DMS53 treated with DMSO at 0.1 percent for 48 hours (cell line): ENCODE data around the gene INF2.
A peak's percentile ranks its signal among the peaks of the same experiment; 100 is the strongest.

Source experiments
- DNase-seq: peaks from one replicate; lab custom pipeline; 2025; ENCODE audit not compliant: unreplicated experiment; lab: John Stamatoyannopoulos, UW

INF2 gene

GRCh38 chr14:104700747-104701217 lies 11.4 kb downstream of the INF2 start:
- DNase-seq: no peak

DNA sequence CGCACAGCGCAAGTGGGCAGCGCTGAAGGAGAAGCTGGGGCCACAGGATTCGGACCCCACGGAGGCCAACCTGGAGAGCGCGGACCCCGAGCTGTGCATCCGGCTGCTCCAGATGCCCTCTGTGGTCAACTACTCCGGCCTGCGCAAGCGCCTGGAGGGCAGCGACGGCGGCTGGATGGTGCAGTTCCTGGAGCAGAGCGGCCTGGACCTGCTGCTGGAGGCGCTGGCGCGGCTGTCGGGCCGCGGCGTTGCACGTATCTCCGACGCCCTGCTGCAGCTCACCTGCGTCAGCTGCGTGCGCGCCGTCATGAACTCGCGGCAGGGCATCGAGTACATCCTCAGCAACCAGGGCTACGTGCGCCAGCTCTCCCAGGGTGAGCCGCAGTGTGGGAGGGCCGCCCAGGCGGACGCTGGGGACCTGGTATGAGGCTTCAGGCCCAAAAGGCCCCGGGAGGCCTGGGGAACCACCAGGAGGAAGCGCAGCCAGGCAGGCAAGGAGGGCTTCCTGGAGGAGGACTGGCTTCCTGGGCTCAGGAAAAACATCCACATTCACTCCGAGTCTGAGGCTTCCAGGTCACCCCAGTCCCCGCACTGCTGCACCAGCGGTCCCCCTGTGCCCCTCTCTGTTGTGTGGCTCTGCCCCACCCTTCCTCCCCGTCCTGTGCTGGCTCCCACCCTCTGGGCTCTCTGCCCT lies 12.1 kb downstream of the INF2 start:
- DNase-seq: no peak

DNA sequence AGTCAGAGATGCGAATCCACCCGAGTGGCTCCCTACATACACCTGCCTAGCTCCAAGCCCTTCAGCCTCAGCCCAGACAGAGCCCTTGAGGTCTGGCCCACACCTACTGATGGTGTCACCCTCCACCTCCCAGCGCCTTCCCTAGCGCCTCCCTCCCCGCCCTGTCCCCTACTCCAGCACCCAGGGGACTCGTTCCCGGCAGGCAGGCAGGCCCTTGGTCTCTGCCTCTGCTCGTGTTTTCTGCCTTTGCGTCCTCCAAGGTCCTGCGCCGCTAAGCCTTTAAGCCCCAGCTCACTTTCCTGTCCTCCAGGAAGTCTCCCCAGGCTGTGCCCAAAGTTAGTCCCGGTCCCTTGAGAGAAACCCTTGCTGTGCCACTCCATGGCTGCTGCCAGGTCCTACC lies 12.7 kb downstream of the INF2 start:
- no peak for DNase-seq

DNA sequence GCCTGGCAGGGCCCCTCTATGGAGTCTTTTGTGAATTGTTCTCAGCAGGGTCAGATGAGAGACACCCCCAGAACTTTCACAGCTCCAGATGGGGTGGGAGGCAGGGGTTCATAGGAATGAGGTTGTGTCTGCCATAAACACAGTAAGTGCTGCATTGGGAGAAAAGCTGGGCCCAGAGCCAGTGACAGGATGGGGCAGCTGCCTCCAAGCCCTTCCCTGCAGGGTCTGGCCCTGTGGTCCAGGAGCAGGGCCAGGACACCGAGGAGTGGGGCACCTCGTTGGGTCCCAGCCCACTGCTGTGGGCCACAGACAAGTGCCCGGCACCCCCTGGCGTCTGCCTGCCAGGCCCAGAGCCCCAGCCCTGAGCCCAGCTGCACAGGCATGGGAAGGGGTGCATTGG lies 13.3 kb downstream of the INF2 start:
- DNase-seq: no peak

DNA sequence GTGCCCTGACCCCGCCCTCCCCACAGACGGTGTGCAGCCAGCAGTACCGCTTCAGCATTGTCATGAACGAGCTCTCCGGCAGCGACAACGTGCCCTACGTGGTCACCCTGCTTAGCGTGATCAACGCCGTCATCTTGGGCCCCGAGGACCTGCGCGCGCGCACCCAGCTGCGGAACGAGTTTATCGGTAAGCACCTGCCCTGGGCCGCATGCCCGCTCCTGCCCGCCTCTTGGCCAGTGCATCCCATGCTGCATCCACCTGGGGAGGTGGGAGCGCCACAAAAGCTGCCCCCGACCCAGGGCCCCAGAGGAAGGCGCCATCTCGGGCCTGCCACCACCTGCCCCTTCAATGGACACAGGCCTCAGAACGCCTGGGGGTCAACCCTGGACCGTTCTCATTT lies 13.9 kb downstream of the INF2 start:
- DNase-seq: no peak

- no peak for DNase-seq
Measured at GRCh38 chr14:104704252-104704651, 14.8 kb downstream of the INF2 start.

GRCh38 chr14:104705340-104706047 lies 16.1 kb downstream of the INF2 start:
- no peak for DNase-seq

- no peak for DNase-seq
Measured at GRCh38 chr14:104706733-104707607, 17.6 kb downstream of the INF2 start.

DNA sequence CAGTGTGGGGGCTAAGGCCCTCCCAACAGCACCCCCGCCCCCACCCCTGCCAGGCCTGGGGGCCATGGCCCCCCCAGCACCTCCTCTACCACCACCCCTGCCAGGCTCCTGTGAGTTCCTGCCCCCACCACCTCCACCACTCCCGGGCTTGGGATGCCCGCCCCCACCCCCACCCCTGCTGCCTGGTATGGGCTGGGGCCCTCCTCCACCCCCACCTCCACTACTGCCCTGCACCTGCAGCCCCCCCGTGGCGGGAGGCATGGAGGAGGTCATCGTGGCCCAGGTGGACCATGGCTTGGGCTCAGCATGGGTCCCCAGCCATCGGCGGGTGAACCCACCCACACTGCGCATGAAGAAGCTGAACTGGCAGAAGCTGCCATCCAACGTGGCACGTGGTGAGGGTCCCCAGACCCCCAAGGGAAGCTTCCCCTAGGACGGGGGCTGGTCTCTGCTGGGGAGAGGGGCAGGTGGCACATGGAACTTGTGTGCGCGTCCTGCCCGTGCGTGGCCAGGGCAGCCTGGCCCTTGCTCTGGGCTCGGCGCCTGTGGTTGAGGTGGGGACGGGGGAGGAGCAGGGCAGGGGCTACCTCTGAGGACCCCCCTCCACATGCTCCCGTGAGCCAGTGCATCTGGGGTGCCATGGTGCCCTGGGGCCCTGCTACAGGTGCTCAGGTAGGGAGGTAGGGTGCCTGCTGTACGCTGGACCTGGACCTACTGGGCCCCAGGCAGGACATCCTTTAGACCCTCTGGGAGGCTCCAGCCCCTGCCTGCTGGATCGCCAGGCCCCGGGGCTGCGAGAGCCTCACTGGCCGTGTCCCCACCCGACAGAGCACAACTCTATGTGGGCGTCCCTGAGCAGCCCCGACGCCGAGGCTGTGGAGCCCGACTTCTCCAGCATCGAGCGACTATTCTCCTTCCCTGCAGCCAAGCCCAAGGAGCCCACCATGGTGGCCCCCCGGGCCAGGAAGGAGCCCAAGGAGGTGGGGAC lies 18.5 kb downstream of the INF2 start:
- DNase-seq: no peak

DNA sequence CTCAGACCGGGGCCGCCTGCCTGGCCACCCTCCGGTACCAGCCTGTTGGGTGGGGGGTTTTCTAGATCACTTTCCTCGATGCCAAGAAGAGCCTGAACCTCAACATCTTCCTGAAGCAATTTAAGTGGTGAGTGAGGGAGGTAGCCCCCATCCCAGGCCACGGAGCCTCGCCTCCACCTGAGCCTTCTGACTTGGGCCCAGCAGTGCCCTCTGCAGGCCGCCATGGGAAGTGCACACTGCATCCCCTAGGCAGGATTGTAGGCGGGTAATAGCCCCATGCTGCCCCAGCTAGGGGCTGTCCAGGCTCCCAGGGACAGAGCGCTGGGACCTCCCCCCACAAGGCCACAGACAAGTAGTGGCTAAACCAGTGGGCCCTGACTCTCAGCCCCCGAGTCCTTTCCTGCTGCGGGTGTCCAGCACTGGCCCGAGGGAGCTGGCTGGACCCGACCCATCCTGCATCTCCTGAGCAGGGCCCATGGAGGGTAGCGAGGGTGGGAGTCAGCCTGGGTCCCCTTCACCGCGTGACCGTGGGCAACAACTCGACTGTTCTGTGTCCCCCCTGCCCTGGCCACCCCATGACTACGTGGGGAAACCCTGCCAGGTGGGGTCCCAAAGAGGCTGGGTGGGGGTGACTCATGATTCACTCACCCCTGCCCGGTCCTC lies 19.3 kb downstream of the INF2 start:
- peak; percentile 26 for DNase-seq

- no peak for DNase-seq
Measured at GRCh38 chr14:104709387-104710039, 20.1 kb downstream of the INF2 start.

- no peak for DNase-seq
Measured at GRCh38 chr14:104710071-104710735, 20.8 kb downstream of the INF2 start.

DNA sequence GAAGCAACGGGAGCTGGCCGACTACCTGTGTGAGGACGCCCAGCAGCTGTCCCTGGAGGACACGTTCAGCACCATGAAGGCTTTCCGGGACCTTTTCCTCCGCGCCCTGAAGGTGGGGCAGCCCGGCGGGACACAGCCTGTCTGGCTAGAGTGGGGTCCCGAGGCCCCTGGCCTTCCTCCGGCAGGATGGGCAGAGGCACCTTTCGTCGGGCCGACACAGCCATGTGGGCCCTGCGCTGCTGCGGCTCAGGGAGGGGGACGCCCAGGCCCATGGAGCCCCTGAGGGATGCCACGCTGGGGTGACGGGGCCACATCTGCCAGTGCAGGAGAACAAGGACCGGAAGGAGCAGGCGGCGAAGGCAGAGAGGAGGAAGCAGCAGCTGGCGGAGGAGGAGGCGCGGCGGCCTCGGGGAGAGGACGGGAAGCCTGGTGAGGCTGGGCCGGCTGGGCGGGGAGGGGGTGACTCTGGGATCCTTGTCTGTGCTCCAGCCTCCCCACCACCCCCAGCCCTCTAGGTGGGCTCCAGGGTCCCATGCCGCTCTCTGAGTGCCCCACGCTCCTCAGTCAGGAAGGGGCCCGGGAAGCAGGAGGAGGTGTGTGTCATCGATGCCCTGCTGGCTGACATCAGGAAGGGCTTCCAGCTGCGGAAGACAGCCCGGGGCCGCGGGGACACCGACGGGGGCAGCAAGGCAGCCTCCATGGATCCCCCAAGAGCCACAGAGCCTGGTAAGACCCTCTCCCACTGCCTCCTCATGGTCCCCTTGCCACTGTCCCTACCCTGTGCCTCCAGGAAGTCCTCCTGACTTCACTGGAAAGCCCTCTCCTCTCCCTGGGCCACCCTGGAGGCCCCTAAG lies 23.7 kb downstream of the INF2 start:
- no peak for DNase-seq

DNA sequence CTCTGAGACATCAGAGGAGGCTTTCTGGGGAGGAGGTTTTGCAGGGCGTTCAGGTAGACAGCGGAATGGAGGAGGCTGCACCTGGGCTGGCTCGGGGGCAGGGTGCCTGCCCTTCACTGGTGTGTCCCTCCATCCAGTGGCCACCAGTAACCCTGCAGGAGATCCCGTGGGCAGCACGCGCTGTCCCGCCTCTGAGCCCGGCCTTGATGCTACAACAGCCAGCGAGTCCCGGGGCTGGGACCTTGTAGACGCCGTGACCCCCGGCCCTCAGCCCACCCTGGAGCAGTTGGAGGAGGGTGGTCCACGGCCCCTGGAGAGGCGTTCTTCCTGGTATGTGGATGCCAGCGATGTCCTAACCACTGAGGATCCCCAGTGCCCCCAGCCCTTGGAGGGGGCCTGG lies 24.6 kb downstream of the INF2 start:
- no peak for DNase-seq

DNA sequence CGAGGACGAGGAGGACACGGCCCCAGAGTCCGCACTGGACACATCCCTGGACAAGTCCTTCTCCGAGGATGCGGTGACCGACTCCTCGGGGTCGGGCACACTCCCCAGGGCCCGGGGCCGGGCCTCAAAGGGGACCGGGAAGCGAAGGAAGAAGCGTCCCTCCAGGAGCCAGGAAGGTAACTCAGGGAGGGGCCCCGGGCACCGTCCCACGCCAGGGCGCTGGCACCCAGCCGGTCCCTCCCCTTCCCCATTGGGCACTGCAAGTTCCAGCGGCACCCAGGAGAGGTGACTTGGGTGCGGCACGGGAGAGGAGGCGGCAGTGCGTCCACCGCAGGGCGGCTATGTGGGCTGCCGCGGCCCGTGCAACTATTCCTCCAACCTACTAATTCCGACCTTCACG lies 25.3 kb downstream of the INF2 start:
- DNase-seq: no peak

DNA sequence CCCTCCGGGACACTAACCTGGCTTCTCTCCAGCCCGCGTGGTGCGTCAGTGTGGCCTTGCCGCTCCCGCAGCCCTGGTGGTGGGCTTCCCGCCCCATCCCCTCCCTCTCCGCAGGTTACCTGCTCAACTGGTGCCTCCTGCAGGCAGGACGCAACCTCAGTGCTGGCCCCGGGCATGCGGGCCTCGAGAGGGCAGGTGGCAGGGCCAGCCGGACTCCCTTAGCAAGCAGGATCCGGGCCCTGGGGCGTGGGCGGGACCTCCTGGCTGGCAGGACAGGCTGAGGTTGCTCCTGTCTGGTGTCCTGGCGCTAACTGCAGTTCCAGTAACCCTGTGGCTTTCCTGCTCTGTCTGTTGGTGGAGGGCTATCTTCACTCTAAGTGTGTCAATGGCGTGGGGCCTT lies 26.0 kb downstream of the INF2 start:
- no peak for DNase-seq

- no peak for DNase-seq
Measured at GRCh38 chr14:104715871-104716270, 26.5 kb downstream of the INF2 start.

- no peak for DNase-seq
Measured at GRCh38 chr14:104717137-104717536, 27.7 kb downstream of the INF2 start.
